Measurements from ENCODE around the gene CEP112.

CEP112 gene

GRCh38 chr17:65819810-65820209 lies 372.1 kb downstream of the CEP112 start:
- Histone ChIP-seq H3K9ac (no peak overlapping the region), H3K27me3 (ENCODE audit: insufficient read depth, low read depth) (no peaks in the 10 kb centered on the region), H2AFZ (ENCODE audit: low read depth) (no peak overlapping the region), H3K27ac (no peak overlapping the region), H3K36me3 (ENCODE audit: insufficient read depth) (no peaks in the 10 kb centered on the region), H3K79me2 (ENCODE audit: insufficient read depth, low read depth) (no peaks in the 10 kb centered on the region), H3K4me3 (IDR thresholded peaks at IDR 0.05; ENCODE audit: insufficient read depth, low read depth, low read length) (no peak overlapping the region), H3K4me1 (ENCODE audit: low read depth, poor library complexity, severe bottlenecking) (no peaks in the 10 kb centered on the region), H3K4me2 (no peak overlapping the region), H4K20me1 (ENCODE audit: insufficient read depth) (no peaks in the 10 kb centered on the region)
- no peak for TF ChIP-seq CTCF (conservative IDR thresholded peaks at IDR 0.05; ENCODE audit: low read depth, low read length)

DNA sequence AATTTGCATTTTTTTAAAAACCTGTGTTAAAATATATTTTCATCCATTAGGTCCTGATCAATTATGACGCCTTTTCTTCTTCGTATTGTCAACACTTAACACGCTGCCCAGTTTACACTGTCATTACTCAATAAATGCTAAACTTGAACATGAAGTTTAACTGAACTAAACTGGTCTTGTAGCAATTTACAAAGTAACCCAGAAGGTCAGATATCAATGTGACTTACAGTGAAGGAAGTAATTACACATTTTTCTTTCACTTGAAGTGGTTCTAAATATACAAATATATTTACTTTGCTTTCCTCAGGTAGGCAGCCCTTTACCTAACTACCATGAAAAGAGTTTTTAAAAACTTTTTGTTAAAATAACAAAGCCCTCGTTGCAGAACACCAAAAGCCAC lies 374.0 kb downstream of the CEP112 start:
- no peak overlapping the region for H2AFZ ChIP-seq (ENCODE audit: low read depth)
- no peak overlapping the region for H3K27ac ChIP-seq
- no peaks in the 10 kb centered on the region for H3K4me1 ChIP-seq (ENCODE audit: low read depth, poor library complexity, severe bottlenecking)
- TF ChIP-seq CTCF (conservative IDR thresholded peaks at IDR 0.05; ENCODE audit: low read depth, low read length), result no peak
- no peaks in the 10 kb centered on the region for H3K79me2 ChIP-seq (ENCODE audit: insufficient read depth, low read depth)
- H3K36me3 ChIP-seq (ENCODE audit: insufficient read depth), result no peaks in the 10 kb centered on the region
- no peaks in the 10 kb centered on the region for H3K27me3 ChIP-seq (ENCODE audit: insufficient read depth, low read depth)
- no peak overlapping the region for H3K4me3 ChIP-seq (IDR thresholded peaks at IDR 0.05; ENCODE audit: insufficient read depth, low read depth, low read length)
- H4K20me1 ChIP-seq (ENCODE audit: insufficient read depth), result no peaks in the 10 kb centered on the region
- H3K4me2 ChIP-seq, result no peak overlapping the region
- no peak overlapping the region for H3K9ac ChIP-seq

GRCh38 chr17:65814418-65814817 lies 377.5 kb downstream of the CEP112 start:
- Histone ChIP-seq H3K4me1 (ENCODE audit: low read depth, poor library complexity, severe bottlenecking) (no peaks in the 10 kb centered on the region), H3K27me3 (ENCODE audit: insufficient read depth, low read depth) (no peaks in the 10 kb centered on the region), H3K4me3 (IDR thresholded peaks at IDR 0.05; ENCODE audit: insufficient read depth, low read depth, low read length) (no peak overlapping the region), H3K27ac (no peak overlapping the region), H3K36me3 (ENCODE audit: insufficient read depth) (no peaks in the 10 kb centered on the region), H4K20me1 (ENCODE audit: insufficient read depth) (no peaks in the 10 kb centered on the region), H2AFZ (ENCODE audit: low read depth) (no peak overlapping the region), H3K79me2 (ENCODE audit: insufficient read depth, low read depth) (no peaks in the 10 kb centered on the region), H3K9ac (no peak overlapping the region), H3K4me2 (no peak overlapping the region)
- no peak for TF ChIP-seq CTCF (conservative IDR thresholded peaks at IDR 0.05; ENCODE audit: low read depth, low read length)

- Histone ChIP-seq H3K79me2 (ENCODE audit: insufficient read depth, low read depth) (no peaks in the 10 kb centered on the region), H3K36me3 (ENCODE audit: insufficient read depth) (no peaks in the 10 kb centered on the region), H3K4me3 (IDR thresholded peaks at IDR 0.05; ENCODE audit: insufficient read depth, low read depth, low read length) (no peak overlapping the region), H2AFZ (ENCODE audit: low read depth) (no peak overlapping the region), H3K4me1 (ENCODE audit: low read depth, poor library complexity, severe bottlenecking) (no peaks in the 10 kb centered on the region), H4K20me1 (ENCODE audit: insufficient read depth) (no peaks in the 10 kb centered on the region), H3K27me3 (ENCODE audit: insufficient read depth, low read depth) (no peaks in the 10 kb centered on the region), H3K27ac (no peak overlapping the region), H3K4me2 (no peak overlapping the region), H3K9ac (no peak overlapping the region)
- TF ChIP-seq CTCF (conservative IDR thresholded peaks at IDR 0.05; ENCODE audit: low read depth, low read length), result no peak
These were observed 378.6 kb downstream of the CEP112 start for GRCh38 chr17:65813306-65813705.

- Histone ChIP-seq H4K20me1 (ENCODE audit: insufficient read depth) (no peaks in the 10 kb centered on the region), H3K79me2 (ENCODE audit: insufficient read depth, low read depth) (no peaks in the 10 kb centered on the region), H3K27ac (no peak overlapping the region), H2AFZ (ENCODE audit: low read depth) (no peak overlapping the region), H3K9ac (no peak overlapping the region), H3K4me2 (no peak overlapping the region), H3K27me3 (ENCODE audit: insufficient read depth, low read depth) (no peaks in the 10 kb centered on the region), H3K4me3 (IDR thresholded peaks at IDR 0.05; ENCODE audit: insufficient read depth, low read depth, low read length) (no peak overlapping the region), H3K4me1 (ENCODE audit: low read depth, poor library complexity, severe bottlenecking) (no peaks in the 10 kb centered on the region), H3K36me3 (ENCODE audit: insufficient read depth) (no peaks in the 10 kb centered on the region)
- no peak for TF ChIP-seq CTCF (conservative IDR thresholded peaks at IDR 0.05; ENCODE audit: low read depth, low read length)
These were observed 380.9 kb downstream of the CEP112 start for GRCh38 chr17:65811043-65811442.
